GM21390 (cell line): ENCODE measurements around the gene BTF3L4.
"Not testable (repeated sequence)": the region's sequence is repeated elsewhere in the genome, so short reads cannot be mapped to it uniquely, and the experiment has no call there.

Source experiments
- ATAC-seq: cut with Tn5 transposase; IDR thresholded peaks from one replicate; pipeline ENCODE4 v1.9.1; 2021; ENCODE audit not compliant: unreplicated experiment

The BTF3L4 gene

DNA sequence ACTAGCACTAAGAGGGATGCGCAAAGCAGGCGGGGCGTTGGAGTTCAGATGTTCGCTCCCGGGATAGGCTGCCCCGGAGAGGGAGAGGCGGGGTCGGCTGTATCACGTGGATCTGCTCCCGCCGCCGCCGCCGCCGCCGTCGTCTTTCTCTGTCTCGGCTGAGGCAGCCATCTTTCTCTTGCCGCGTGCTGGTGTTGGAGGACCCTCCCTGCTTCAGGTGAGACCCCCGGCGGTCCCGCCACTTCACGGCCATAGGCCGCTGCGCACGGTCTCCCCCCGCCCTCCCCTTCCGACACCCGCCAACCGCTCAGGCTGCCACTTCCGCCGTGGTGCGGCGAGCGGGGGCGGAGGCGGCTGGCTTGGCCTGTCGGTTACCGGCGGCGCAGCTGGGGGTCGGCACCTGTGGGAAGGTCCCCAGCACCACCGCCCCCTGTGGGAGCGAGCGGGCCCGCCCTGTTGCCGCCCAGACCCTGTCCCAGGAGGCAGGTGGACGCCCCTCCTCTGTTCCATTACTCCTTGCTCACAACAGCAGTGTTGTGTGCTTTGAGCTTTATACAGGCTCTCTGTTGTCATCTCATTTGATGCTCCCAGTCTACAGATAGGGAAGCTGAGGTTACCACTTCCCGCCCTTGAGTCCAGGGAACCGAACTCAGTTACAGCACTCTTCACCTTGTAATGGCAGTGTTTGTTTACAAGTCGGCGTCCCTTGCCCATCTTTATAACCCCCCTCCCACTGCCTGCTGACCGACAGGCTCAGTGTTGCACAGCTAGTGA lies at the start of gene BTF3L4:
TSS of gene BTF3L4 (plus strand) at position 133 of the 774 bp plus-strand sequence. CDS start 3,553 bp downstream, outside the sequence.
- ATAC-seq, result peak; percentile 77

- no peak for ATAC-seq
These were observed 48.7 kb upstream of the BTF3L4 start for GRCh38 chr1:52007215-52008002.

DNA sequence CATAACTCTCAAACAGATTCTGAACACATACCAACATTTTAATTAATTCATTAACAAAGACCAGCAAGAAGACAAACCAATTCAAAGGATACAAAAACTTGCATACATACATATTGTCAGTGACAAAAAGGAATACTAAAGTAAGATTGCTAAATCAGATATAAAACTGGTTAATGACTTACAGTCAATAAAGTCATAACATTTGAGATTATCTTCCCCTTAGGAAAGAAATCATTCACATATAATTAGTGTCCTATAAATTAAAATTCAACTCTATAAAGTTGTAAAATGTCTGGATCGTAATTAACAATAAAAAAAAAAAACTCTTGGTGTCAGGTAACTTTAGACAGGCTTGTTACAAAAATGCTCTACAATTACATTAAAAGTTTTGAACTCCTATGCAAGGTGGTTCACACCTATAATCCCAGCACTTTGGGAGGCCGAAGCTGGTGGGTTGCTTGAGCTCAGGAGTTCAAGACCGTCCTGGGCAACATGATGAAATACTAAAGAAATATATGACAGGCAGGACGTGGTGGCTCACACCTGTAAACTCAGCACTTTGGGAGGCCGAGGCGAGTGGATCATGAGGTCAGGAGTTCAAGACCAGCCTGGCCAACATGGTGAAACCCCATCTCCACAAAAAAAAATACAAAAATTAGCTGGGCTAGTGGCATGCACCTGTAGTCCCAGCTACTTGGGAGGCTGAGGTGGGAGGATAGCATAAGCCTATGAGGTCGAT lies 47.9 kb upstream of the BTF3L4 start:
- ATAC-seq, result no peak

GRCh38 chr1:52022133-52022532 lies 34.0 kb upstream of the BTF3L4 start:
- ATAC-seq, result no peak

GRCh38 chr1:52026278-52026677 lies 29.8 kb upstream of the BTF3L4 start:
- ATAC-seq, result no peak

- ATAC-seq, result no peak
These were observed 27.8 kb upstream of the BTF3L4 start for GRCh38 chr1:52028328-52028727.

DNA sequence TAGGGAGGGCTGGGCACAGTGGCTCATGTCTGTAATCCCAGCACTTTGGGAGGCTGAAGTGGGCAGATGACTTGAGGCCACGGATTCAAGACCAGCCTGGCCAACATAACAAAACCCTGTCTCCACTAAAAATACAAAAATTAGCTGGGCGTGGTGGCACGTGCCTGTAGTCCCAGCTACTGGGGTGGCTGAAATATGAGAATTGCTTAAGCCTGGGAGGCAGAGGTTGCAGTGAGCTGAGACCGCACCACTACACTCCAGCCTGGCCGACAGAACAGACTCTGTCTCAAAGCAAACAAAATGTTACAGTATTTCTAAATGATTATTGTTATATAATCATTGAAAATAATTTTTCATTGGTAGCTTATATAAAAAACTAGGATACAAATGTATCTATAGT lies 27.3 kb upstream of the BTF3L4 start:
- ATAC-seq, result not testable (repeated sequence)

- peak; percentile 36 for ATAC-seq
These were observed 23.8 kb upstream of the BTF3L4 start for GRCh38 chr1:52032124-52032784.

GRCh38 chr1:52032785-52033131 lies 23.3 kb upstream of the BTF3L4 start:
- peak; percentile 34 for ATAC-seq

DNA sequence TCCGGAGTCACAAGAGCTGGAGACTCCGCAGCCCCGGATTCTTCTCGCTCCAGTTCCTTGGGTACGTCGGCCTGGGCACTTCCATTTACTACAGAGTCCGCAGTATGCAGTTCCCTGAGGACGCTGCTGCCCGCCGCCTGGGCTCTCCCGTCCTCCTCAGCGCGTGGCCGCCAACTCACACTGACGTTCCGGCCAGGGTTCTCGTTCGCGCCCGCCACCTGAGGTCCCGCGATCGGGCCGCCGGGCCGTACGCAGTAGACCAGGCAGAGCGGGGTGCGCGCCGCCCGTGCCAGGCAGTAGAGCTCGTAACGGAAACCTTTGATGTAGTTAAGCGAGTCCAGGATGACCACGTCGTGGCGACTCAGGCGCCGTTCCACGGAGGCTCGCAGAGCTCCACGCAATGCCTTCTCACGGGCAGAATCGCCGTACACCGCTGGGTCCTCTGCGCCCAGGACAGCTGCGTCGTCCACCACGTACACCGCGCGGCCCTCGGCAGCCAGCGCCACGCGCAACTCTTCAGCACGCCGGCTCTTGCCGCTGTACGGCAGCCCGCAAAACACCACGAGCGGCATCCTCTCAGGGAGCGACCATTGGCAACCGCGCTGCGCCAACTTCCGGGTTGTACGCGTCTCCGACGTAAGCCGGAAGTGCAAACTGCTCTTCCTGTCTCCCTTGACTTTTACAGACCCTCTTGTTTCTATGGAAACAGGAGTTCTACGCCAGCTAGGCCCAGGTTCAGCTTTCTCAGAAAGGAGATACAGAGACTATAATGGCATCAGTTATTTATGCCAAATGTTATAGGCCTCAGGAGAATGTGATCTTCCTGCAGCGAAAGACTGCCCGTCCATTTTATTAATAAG lies 22.7 kb upstream of the BTF3L4 start, which contains the start of gene KTI12:
TSS of gene KTI12 (minus strand) at position 621 of the 860 bp plus-strand sequence. CDS start at position 572, 49 bp downstream.
- ATAC-seq, result peak; percentile 85

DNA sequence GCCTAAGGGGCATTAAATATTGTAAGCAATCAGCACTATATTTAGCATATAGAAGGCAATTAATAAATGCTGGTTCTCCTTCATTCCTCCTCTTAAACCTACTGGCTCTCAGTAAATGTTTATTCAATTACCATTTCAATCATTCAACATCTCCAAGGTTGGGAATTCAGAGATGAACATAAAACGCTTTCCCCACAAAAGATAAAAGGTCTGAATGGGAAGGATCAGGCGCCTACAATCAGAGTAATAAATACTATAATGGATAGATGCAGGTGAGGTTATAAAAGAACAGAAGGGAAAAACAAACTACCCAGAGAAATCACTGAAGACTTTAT lies 22.1 kb upstream of the BTF3L4 start:
- ATAC-seq, result no peak

DNA sequence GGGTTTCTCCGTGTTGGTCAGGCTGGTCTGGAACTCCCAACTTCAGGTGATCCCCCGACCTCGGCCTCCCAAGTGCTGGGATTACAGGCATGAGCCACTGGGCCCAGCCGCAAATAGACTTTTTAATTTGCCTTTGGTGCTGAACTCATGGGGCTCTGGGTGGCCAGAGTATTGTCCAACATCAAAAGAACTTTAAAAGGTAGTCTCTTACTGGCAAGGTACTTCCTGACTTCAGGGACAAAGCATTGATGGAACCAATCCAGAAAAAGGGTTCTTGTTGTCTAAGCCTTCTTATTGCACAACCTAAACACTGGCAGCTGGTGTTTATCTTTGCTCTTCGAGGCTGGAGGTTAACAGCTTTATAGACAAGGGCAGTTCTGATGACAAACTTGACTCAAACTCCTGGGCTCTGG lies 18.7 kb upstream of the BTF3L4 start:
- no peak for ATAC-seq

DNA sequence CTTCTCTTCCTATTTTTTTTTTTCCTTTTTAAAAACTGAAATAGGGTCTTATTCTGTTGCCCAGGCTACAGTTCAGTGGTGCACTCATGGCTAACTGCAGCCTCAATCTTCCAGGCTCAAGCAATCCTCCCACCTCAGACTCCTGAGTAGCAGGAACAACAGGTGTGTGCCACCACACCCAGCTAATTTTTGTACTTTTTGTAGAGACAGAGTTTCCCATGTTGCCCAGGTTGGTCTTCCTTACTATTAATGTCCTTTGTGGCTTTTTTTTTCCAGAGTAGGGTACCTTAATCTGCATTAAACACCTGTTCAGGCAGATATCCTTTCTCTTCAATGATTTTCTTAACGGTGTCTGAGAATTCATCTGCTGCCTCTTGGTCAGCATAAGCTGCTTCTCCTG lies 18.2 kb upstream of the BTF3L4 start:
- ATAC-seq, result no peak

DNA sequence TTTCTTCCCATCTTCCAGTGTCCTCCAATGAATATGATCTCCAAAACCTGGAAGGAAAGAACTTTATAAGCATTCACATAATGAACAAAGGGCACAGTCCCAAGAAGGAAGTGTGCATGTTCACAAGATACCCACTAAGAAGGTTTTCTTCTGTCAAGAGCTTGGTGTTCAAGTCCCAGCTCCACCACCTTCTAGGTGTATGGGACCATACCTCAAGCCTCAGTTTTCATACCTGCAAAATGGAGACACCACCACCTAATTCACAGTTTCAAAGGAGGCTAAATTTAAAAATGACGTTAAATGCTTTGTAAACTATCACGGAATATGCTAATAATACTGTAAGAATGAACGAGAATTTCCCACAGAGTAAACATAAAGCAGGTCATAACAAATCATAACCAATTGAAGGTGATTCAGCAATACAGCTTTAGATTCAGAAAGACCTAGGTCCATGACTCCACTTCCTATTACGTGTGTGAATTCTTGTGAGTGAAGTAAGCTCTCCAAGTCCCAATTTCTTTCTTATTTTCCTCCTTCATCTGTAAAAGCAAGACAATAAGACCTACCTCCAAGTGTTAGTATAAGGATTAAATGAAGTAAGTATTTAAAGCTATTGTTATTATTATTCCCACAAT lies 14.4 kb upstream of the BTF3L4 start:
- no peak for ATAC-seq

DNA sequence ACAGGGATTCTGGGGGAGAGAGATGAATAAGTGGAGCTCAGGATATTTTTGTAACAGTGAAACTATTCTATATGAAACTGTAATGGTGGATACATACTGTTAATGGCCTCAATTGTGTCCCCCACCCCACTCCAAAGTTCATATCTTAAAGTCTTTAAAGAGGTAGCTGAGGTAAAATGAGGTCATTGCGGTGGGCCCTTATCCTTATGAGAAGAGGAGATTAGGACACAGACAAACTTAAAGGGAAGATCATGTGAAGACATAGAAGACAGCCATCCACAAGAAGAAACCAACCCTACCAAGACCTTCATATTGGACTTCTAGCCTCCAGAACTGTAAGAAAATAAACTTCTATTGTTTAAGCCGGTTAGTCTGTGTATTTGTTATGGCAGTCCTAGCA lies 10.9 kb upstream of the BTF3L4 start:
- ATAC-seq, result no peak

DNA sequence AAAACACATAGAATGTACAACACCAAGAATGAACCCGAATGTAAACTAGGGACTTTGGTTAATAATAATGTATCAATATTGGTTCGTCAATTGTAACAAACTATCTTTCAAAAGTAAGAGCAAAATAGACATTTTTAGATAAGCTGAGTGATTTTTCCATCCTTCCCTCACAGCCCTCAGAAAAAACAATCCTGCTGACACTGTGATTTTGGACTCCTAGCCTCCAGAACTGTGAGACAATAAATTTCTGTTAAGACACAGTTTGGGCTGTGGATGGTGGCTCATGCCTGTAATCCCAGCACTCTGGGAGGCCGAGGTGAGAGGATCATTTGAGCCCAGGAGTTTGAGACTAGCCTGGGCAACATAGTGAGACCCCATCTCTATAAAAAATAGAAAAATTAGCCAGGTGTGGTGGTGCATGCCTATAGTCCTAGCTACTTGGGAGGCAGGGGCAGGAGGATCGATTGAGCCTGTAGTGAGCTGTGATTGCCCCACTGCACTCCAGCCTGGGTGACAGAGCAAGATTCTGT lies 10.4 kb upstream of the BTF3L4 start:
- not testable (repeated sequence) for ATAC-seq

GRCh38 chr1:52049337-52049736 lies 6.8 kb upstream of the BTF3L4 start:
- not testable (repeated sequence) for ATAC-seq

DNA sequence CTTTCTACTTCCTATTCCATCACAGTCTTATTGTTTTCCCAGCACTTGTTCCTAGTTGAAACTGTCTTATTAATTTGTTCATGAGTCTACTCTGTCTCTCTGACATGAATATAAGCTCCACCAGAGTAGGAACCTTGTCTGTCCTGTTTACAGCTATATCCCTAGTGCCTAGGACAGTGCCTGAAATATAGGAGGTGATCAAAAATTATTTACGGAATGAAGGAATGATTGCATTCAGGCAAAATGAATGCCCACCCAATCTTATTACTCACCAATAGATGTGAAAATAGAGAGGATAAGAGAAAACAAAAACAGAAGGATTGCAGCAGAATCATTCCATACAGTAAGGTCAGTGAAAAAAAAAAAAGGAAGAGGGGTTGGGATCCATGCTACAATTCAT lies 2.2 kb upstream of the BTF3L4 start:
- no peak for ATAC-seq

DNA sequence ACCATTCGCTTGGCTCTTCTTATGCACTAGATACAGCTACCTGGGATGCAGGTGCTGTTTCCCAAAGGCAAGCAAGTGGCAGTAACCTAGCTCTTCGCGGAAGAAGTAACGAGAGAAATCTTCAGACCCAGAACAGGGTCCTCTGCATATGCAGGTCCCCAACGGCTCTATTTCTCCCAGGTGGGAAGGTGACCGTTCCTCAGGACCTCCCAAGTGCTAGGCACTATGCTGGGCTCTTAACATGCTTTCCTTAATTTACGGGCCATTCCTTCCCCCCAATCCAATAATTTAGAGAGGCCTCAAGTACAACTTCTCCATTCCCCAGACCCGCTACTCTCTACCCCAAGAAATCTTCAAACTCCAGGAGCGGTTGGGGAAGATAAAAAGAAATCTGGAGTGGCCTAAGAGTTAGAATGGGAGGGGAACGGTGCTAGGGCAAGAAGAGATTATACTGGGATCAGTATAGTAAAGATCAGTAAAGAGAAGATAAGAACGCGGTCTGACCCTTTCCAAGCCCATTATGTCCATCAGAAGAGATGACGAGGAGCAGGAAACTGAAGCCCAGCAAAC lies 1.5 kb upstream of the BTF3L4 start:
- ATAC-seq, result no peak
